HCT116 (cell line): ENCODE data around the gene PAOX.

Experiments used
- EGR1 ChIP-seq: IDR thresholded peaks from 2 replicates; pipeline ENCODE4 v1.6.1; 2012; ENCODE audit warnings: low read depth
- EZH2 ChIP-seq: fragments of 200-600 bp; sonication (generic); IDR thresholded peaks from 2 replicates; pipeline ENCODE4 v1.6.1; 2017; ENCODE audit warnings: antibody characterized with exemption, mixed run types
- POLR2A ChIP-seq: IDR thresholded peaks from 2 replicates; pipeline ENCODE4 v1.7.0; 2011; ENCODE audit warnings: borderline replicate concordance; ENCODE audit not compliant: insufficient read depth, insufficient read length; ENCODE audit errors: extremely low read depth
- POLR2AphosphoS5 ChIP-seq: IDR thresholded peaks from 2 replicates; pipeline ENCODE4 v1.6.1; 2011; ENCODE audit warnings: mild to moderate bottlenecking, low read depth, low read length, moderate library complexity
- RAD21 ChIP-seq: IDR thresholded peaks from 2 replicates; pipeline ENCODE4 v1.6.1; 2012; ENCODE audit warnings: low read depth, mild to moderate bottlenecking
- SIN3A ChIP-seq: IDR thresholded peaks from 2 replicates; pipeline ENCODE4 v1.6.1; 2012; ENCODE audit warnings: low read depth
- SRF ChIP-seq: IDR thresholded peaks from 2 replicates; pipeline ENCODE4 v1.6.1; 2012; ENCODE audit warnings: low read depth
- TF ChIP-seq, protein P1 (sequence below), 3 experiments: fragments of 200-600 bp in 1 of 3; sonication (generic) in 1 of 3; IDR thresholded peaks in 2 of 3; conservative IDR thresholded peaks in 1 of 3; 2 replicates each; pipeline ENCODE4 v1.5.1; 2012 to 2017; ENCODE audit warnings: low read depth in 2 of 3, low read length in 2 of 3, antibody characterized with exemption in 1 of 3, borderline replicate concordance in 1 of 3, control low read depth in 1 of 3, mild to moderate bottlenecking in 1 of 3, mixed read lengths in 1 of 3, mixed run types in 1 of 3, moderate library complexity in 1 of 3; ENCODE audit not compliant: insufficient read depth in 1 of 3
- TF ChIP-seq, protein P2 (sequence below): IDR thresholded peaks from 2 replicates; pipeline ENCODE4 v1.6.1; 2012

DNA sequence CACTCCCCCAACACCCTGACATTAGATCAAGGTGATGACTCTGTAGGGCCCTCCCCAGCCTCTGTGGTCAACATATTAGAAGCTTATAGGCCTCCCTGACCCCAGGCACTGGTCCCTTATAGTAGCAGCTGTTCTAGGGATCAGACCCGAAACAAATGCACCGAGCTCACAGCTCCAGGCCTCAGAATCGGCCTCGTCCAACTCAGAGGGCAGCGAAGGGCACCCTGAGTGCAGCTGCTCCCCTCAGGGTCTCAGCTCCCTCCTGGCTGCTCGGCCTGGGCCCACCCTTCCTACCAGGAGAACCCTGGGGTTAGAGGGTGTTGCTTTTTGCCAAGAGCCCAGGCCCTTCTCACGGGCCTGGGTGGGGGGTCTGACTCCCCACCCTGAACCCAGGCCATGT lies 10.9 kb upstream of the PAOX start:
- TF ChIP-seq, protein P1, sequence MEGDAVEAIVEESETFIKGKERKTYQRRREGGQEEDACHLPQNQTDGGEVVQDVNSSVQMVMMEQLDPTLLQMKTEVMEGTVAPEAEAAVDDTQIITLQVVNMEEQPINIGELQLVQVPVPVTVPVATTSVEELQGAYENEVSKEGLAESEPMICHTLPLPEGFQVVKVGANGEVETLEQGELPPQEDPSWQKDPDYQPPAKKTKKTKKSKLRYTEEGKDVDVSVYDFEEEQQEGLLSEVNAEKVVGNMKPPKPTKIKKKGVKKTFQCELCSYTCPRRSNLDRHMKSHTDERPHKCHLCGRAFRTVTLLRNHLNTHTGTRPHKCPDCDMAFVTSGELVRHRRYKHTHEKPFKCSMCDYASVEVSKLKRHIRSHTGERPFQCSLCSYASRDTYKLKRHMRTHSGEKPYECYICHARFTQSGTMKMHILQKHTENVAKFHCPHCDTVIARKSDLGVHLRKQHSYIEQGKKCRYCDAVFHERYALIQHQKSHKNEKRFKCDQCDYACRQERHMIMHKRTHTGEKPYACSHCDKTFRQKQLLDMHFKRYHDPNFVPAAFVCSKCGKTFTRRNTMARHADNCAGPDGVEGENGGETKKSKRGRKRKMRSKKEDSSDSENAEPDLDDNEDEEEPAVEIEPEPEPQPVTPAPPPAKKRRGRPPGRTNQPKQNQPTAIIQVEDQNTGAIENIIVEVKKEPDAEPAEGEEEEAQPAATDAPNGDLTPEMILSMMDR (IDR thresholded peaks at IDR 0.05 in 2 of 3, conservative IDR thresholded peaks at IDR 0.05 in 1 of 3; ENCODE audit: borderline replicate concordance in 1 of 3, insufficient read depth in 1 of 3, low read depth in 2 of 3, low read length in 2 of 3), result no peak
- TF ChIP-seq EGR1 (no peak), POLR2AphosphoS5 (no peak), POLR2A (no peak), SRF (no peak), EZH2 (no peak), RAD21 (no peak), SIN3A (no peak)
- TF ChIP-seq, protein P2, sequence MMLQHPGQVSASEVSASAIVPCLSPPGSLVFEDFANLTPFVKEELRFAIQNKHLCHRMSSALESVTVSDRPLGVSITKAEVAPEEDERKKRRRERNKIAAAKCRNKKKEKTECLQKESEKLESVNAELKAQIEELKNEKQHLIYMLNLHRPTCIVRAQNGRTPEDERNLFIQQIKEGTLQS, result no peak
